GM10266 (cell line): Measurements from ENCODE around the gene DPYSL3.
"Not testable (repeated sequence)": the region's sequence is repeated elsewhere in the genome, so short reads cannot be mapped to it uniquely, and the experiment has no call there.

Experiments
- DNase-seq: peaks from one replicate; pipeline ENCODE4 v3.0.0; 2012; ENCODE audit errors: extremely low spot score
- CTCF ChIP-seq: IDR thresholded peaks from 2 replicates; pipeline ENCODE4 v1.5.1; 2012; ENCODE audit warnings: mild to moderate bottlenecking, low read depth; ENCODE audit not compliant: control insufficient read depth, insufficient read depth; ENCODE audit errors: missing control alignments

DPYSL3 gene

GRCh38 chr5:147371290-147371689 is 138.6 kb downstream of the DPYSL3 start:
- DNase-seq: no peak
- no peak for TF ChIP-seq CTCF

GRCh38 chr5:147369742-147370374 is 140.0 kb downstream of the DPYSL3 start:
- DNase-seq: no peak
- TF ChIP-seq CTCF: no peak

- not testable (repeated sequence) for DNase-seq
Observed at GRCh38 chr5:147367381-147367780, 142.5 kb downstream of the DPYSL3 start.

GRCh38 chr5:147361441-147362175 is 148.3 kb downstream of the DPYSL3 start:
- no peak for TF ChIP-seq CTCF
- no peak for DNase-seq

GRCh38 chr5:147360816-147361215 is 149.1 kb downstream of the DPYSL3 start:
- no peak for TF ChIP-seq CTCF
- DNase-seq: no peak

GRCh38 chr5:147359581-147359980 is 150.3 kb downstream of the DPYSL3 start:
- TF ChIP-seq CTCF: no peak
- no peak for DNase-seq

- no peak for TF ChIP-seq CTCF
- no peak for DNase-seq
Observed at GRCh38 chr5:147359101-147359500, 150.8 kb downstream of the DPYSL3 start.

- no peak for DNase-seq
- no peak for TF ChIP-seq CTCF
Observed at GRCh38 chr5:147349241-147349640, 160.6 kb downstream of the DPYSL3 start.
